Hematopoietic multipotent progenitor cell (in vitro differentiated cells): ENCODE measurements around the gene OR6B2. TPM values are rescaled to one million over a fixed set of nuclear protein-coding genes. Genes with fewer than 3 reads are reported as not detected.
"Not testable (repeated sequence)": the region's sequence is repeated elsewhere in the genome, so short reads cannot be mapped to it uniquely, and the experiment has no call there.

ENCODE experiments used
- DNase-seq, 3 donors: peaks; one replicate each; pipeline ENCODE4 v3.0.0-alpha.2; 2011 to 2015; ENCODE audit warnings: low read depth in 2 of 3, low spot score in 2 of 3
- total RNA-seq: library from RNA; depleted of rRNA; stranded (reverse); fragments of >200 nt; gene quantifications from one replicate; pipeline ENCODE4 v1.2.3, GENCODE V29; 2012

The OR6B2 gene
- total RNA-seq, result not detected

- DNase-seq, result no peak
Observed at GRCh38 chr2:240030379-240031094, at the start of gene OR6B2. TSS of gene OR6B2 (minus strand) at chr2:240030429. CDS start at chr2:240030429, 0 bp downstream.

DNA sequence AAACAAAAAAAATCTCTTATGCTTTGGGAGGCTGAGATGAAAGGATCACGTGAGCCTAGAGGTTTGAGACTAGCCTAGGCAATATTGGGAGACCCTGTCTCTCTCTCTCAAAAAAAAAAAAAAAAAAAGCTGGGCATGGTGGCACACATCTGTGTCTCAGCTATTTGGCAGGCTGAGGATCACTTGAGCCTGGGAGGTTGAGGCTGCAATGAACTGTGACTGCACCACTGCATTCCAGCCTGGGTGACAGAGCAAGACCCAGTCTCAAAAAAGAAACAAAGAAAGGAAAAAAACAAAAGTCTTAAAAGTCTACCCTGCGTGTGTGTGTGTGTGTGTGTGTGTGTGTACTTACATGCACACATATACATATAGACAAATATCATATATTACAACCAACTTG lies 48.4 kb upstream of the OR6B2 start:
- DNase-seq, result no peak

- no peak for DNase-seq
Observed at GRCh38 chr2:240077442-240077841, 47.2 kb upstream of the OR6B2 start.

GRCh38 chr2:240074545-240074944 lies 44.3 kb upstream of the OR6B2 start:
- no peak for DNase-seq

DNA sequence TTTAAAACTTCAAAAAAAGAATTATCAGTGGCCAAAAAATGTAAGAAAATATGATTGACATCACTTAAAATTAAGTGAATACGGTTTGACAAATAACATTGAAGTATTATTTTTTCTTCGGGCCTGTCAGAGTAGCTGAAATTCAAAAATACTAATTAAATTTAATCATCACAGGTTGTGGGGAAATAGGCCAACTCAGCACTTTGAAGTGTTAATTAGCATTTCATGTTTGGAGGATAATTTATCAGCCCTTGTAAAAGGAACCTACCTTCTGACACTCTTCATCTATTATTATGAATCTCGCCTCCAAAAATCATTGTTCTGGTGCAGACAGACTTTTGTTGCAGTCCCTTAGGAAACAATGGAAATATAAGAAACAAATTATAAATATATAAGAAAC lies 40.7 kb upstream of the OR6B2 start:
- DNase-seq, result no peak

DNA sequence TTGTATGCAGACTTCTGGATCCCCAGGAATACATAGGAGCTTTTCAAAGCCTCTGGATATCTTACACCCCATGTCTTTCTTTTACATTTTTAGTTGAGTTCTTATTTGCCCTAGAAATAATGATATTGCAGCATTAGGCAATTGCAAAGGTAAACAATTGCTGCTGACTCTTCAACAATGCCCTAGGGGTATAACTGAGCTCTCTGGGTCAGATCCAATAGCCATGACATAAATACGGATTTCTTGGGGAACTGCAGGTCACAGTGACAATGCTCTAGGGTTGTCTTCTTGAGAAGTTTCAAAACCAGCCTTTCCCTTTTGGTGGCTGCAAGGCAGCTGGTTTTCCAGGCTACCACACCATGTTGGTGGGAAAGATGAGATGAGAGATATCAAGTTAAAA lies 39.6 kb upstream of the OR6B2 start:
- DNase-seq, result no peak

- no peak for DNase-seq
Observed at GRCh38 chr2:240068193-240068592, 38.0 kb upstream of the OR6B2 start.

DNA sequence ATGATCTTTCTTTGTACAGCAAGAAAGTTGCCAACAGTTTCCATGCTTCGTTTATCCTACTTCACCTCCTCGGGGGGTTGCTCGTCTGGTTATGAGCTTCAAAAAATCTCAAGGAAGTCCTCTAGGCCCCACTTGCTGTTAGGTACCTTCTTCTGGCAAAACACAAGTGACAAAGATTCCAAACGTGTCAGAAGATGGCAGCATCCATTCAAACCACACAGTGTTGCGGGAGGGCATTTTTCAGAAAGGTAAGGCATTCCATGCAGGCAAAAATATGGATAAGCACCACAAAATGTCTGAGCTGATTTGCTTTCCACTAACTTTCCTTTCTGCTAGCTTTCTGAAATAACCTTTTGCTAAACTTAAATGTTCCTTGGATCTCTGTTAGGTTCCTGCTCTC lies 36.3 kb upstream of the OR6B2 start:
- DNase-seq, result no peak

GRCh38 chr2:240064898-240065297 lies 34.7 kb upstream of the OR6B2 start:
- no peak for DNase-seq

- peak; percentile 21 to 75 (median 47) for DNase-seq
Observed at GRCh38 chr2:240060977-240061591, 30.9 kb upstream of the OR6B2 start.

- DNase-seq, result no peak
Observed at GRCh38 chr2:240056678-240057077, 26.4 kb upstream of the OR6B2 start.

DNA sequence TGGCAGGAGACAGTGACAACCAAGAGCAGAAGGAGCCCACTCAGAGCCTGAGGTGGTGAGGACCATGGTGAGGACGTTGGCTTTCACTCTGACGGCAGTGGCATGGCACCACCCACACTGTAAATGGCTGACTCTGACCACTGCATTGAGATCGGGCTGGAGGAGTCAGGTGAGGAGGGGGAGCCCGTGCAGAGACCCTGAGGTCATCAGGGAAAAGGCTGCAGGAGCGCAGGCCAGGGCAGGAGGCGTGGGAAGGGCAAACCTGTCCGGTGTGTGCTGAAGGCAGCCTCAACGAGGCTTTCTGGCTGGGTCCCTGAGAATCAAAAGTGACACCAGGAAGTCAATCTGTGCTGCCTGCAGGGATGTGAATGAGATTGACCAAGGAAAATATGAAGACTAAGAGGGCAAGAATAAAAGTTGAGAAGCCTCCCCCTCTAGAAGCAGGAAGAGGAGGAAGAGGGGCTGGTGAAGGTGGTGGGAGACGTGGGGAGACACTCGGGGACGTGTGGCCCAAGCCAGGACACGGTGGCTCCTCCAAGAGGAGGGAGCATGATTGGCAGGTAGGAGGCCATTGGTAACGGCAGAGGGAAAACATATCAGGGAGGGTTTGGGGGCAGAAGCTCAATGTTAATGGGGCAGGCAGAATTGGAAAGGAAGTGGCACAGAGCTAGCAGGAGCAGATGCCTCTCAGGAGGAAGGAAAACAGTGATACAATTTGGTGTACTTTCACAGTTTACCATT lies 25.1 kb upstream of the OR6B2 start:
- no peak for DNase-seq

DNA sequence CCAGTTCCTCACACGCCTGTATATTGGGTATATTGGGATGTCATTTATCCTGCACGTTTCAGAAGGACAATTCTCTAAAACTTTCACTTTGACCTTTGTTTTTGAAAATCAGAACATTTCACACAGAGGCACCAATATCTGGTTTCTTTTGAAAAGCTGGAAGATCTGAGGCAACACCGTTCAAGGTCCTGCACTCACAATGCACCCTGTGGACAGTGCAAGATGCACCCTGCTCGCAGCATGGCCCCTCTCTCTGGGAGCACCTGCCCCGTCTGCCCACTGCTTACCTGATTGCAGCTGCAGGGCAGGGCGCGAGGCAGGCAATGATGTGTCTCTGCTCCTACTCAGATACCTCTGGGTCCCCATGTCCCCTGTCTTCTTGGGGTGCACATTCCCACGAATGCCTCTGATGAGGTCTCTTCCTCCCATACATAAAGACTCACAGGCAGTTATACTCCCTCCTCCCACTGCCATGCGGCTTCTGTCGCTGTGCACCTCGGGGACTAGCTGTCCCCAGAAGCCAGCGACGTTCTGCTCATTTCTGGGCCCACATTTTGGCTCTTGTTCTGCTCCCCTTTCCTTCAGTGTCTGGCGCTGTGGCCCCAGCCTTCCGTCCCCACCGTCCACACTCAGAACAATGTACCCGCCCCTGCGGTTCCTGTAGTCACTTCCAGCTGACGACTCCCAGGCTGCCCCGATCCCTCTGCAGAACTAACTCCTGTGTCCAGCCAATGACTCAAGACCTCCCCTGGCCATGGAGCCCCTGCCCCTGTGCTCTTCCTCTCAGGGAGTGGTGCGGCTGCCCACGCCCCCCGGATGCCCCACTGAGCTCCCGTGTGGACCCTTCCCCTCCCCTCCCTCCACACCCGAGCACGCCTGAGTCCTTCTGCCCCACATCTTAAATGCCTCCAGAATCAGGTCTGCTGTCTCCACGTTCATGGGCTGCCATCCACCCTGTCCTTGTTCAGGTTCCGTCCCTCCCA lies 23.2 kb upstream of the OR6B2 start, which contains the start of gene OR6B3:
Gene OR6B3, minus strand, starts transcription at position 349 of the 983 bp plus-strand sequence.
- DNase-seq, result no peak

- no peak for DNase-seq
Observed at GRCh38 chr2:240052524-240052923, 22.3 kb upstream of the OR6B2 start.

- no peak for DNase-seq
Observed at GRCh38 chr2:240051697-240052096, 21.5 kb upstream of the OR6B2 start.

DNA sequence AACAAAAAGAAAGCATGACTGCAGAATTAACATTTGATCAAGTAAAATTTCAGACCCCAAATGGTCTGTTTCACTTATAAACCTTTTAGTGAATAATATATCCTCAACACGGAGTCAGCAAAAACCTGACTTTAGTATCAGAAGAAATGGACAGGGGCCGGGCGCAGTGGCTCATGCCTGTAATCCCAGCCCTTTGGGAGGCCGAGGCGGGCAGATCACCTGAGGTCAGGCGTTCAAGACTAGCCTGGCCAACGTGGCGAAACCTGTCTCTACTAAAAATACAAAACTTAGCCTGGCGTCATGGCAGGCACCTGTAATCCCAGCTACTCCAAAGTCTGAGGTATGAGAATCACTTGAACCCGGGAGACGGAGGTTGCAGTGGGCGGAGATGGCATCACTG lies 20.0 kb upstream of the OR6B2 start:
- no peak for DNase-seq

DNA sequence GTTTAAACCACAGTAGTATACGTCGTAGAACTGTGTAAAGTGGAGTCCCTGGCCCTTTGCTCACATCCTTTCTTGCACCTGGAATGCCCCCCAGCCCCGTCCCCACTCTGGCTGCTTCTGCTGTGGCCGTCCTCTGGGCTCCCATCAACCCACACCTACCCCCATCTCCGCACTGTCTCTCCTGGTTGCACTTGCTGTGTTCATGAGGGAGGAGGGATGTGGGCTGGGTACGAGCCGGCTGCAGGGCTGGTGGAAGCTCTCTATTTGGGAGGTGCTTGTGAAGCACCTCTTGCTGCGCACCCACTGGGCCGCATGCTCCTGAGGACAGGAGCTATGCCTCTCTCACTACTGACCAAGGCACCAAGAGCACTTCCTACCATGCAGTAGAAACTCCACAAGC lies 18.0 kb upstream of the OR6B2 start:
- no peak for DNase-seq

DNA sequence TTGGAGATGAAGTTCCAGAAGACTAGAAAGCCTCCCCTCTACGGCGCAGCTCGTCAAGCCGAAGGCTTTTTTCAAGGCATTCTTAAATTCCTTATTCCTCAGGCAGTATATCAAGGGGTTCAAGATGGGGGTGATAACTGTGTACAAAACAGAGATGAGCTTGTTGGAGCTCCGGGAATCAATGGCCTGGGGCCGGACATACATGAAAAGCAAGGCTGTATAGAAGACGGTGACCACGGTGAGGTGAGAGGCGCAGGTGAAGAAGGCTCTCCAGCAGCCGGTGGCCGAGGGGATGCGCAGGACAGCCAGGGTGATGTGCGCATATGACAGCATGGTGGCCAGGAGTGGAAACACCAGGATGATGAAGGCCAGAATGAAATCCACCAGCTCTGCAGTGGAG lies 14.9 kb upstream of the OR6B2 start:
- no peak for DNase-seq

- not testable (repeated sequence) for DNase-seq
Observed at GRCh38 chr2:240044096-240044495, 13.9 kb upstream of the OR6B2 start.

- DNase-seq, result no peak
Observed at GRCh38 chr2:240043279-240043989, 13.2 kb upstream of the OR6B2 start.
